CD4-positive, alpha-beta T cell treated with Interleukin-15 for 1 hour (primary cell): ENCODE results near the gene RCOR3.

Experiments
- DNase-seq: peaks from one replicate; pipeline ENCODE4 v3.0.0-alpha.2; 2020

Gene RCOR3

GRCh38 chr1:211326140-211326527 lies 67.0 kb downstream of the RCOR3 start:
- no peak for DNase-seq

DNA sequence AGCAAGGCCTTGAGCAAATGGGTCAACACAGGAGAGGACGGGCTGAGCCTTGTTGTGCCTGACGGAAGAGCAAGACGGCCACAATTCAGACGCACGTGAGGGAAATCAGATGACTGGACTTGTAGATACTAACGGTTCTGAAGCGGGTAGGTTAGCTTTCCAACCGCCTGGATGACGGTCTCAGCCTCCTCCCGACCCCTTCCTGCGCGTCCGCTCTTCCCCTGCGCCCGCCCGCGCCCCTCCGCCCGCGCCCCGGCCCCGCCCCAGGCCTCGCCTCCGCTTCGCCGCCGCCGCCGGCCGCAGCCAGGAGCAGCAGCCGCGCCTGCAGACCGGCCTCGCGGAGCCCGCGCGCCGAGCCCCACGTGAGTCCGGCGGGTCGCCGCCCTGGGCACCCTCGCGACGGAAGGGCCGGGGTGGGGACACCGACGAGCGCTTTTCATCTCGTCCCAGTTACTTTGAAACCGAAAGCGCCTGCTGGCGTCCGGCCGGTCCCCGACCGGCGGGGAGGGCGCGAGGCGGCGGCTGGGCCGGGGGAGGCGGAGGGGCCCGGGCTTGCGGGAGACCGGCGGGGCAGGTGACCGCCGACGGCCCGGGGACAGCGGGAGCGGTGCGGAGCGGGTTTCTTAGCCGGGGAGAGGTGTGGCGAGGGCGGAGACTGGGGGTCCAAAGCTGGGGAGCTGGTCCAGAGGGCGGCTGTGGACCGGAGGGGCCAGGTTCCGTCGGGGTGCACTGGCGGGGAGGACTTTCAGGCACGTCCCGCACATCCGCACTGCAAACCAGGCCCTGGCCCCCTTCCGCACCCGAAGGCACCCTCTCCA lies 67.6 kb downstream of the RCOR3 start, which contains the start of gene TRAF5:
Gene TRAF5 (plus strand): TSS at position 306 of the 818 bp plus-strand sequence. CDS start 26,407 bp downstream, outside the sequence.
- peak; percentile 41 for DNase-seq

DNA sequence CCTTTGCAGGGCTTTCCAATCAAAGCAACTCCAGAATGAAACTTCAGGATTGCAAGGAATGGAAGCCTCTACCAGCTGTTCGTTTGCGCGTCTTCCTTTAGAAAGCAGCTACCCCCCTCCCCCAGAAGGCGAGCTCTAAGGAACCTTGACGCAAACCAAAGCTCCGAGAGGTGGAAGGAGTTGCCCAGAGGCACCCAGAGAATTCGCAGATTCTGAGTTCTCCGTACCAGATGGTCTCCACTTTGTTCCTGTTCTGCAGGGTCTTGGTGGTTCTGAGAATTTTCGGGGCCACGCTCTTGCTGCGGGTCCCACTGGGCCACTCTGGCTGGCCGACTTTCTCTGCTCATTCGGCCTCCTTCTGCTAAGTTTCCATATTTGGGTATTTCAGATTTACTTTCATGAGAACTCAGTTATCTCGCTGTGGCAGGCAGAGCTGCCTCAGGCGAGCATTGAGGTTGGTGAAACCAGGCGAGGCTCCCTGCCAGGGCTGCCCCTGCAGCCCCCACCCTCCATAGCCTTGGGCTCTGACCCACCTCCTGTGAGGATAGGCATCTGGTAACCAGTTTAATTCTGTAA lies 68.3 kb downstream of the RCOR3 start:
- DNase-seq = no peak

DNA sequence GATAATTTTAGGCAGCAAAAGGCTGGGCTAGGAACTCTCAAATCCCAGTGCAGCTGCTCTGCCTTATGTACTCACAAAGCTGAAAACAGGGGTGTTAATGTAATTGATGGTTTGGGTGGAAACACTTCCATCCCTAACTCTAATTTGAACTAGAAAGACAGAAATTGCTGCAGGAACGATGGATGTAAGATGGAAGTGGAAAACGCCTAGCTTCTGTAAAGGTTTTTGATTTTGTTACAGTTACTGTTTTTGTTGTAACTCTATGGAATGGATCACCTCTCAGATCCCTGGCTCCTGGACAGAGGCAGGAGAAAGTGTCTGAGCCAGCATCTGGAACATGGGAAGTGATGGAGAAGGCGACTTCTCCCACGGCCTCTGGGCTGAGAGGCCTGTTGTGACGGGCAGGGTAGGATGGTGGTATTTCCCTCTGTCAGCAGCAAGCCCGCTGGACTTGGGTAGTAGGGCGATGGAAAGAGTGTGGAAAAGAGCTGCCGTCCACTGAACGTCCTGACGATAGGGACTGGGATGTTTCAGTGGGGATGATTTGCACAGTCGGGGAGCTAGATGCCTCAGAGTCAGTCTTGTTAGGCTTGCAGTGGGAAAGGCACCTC lies 69.0 kb downstream of the RCOR3 start:
- no peak for DNase-seq

GRCh38 chr1:211328866-211329475 lies 69.8 kb downstream of the RCOR3 start:
- DNase-seq = no peak

DNA sequence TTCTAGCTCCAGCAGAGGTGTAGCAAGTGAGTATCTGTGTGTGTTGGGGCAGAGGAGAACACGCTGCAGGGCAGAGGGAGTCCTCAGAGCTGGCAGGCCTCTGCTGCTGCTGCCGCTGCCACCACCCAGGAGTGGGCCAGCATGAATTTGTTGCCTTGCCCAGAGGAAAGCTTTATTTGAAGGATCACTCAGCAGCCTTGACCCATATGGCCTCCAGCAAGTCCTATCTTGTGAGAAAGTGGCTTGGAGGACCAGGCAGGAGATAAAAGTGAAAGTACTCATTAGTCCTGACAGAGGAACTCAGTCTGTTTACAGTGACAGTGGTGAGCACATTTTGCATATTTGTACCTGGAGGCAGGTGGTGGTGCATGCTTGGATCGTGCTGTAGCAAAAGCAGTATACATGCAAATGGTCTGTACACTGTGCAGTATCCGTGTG lies 70.6 kb downstream of the RCOR3 start:
- DNase-seq = peak; percentile 52

- no peak for DNase-seq
Measured at GRCh38 chr1:211330282-211330936, 71.2 kb downstream of the RCOR3 start.

DNA sequence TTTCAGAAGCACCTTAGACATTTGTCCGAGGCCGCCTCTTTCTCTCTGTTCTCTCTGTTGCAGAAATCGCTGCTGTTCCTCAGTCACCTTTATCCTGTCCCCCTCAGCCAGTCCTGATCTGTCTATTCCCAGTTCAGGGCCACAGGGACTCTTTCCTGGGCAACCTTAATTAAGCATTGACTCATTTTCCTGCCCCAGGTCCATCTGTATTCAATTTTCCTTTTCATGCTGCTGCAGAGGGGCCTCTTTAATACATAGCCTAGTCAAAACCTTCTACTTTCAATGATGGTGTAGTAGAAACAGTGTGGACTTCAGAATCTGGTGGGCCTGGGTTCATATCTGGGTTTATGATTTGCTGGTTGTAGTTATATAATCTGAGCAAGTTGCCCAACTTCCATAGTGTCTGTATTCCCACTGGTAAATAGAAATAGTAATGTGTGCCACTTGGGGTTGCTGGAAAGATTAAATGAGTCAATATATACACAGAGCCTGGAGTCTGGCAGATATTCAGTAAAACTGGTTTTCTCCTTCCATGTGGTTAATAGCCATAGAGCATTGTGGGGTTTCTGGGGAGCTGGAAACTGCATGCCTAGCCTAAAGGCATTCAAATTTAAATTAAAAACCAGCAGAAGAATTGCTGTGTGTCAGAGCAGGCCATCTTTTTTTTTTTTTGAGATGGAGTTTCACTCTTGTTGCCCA lies 72.0 kb downstream of the RCOR3 start:
- DNase-seq = no peak

GRCh38 chr1:211332036-211332616 lies 73.0 kb downstream of the RCOR3 start:
- DNase-seq = no peak

- no peak for DNase-seq
Measured at GRCh38 chr1:211332830-211333229, 73.7 kb downstream of the RCOR3 start.

DNA sequence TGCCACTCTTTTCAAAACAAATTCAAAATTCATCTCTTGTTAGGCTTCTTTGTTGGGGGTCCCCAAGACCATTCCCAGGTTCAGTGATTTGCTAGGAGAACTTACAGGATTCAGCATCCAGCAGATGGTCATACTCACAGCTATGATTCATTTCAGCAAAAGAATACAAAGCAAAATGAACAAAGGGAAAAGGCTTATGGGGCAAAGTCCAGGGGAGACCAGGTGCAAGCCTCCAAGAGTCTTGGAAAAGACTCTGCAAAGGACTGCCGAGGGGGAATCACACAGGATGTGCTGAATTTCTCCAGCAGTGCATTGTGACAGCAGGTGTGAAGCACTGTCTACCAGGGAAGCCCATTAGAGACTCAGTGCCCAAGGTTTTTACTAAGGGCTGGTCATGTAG lies 74.7 kb downstream of the RCOR3 start:
- no peak for DNase-seq

- no peak for DNase-seq
Measured at GRCh38 chr1:211334986-211335385, 75.8 kb downstream of the RCOR3 start.

- DNase-seq = peak; percentile 57
Measured at GRCh38 chr1:211335522-211336157, 76.5 kb downstream of the RCOR3 start.

DNA sequence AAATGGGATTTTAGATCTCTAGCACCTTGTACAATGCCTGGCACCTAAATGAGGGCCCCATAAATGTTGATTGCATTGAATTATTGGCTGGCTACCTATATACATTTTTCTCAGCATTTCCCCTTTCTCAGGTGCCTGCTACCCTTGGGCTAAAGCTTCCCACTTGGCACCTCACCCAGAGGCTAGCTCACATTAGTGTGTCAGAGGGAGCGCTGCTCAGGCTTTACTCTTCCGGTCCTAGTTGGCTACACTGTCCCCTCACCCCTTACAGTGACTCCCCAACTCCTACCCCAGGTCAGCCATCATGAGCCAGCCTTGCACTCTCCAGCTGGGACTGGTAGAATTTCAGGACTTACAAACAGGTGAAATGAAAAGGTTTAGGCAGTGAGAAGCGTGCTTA lies 77.0 kb downstream of the RCOR3 start:
- no peak for DNase-seq

DNA sequence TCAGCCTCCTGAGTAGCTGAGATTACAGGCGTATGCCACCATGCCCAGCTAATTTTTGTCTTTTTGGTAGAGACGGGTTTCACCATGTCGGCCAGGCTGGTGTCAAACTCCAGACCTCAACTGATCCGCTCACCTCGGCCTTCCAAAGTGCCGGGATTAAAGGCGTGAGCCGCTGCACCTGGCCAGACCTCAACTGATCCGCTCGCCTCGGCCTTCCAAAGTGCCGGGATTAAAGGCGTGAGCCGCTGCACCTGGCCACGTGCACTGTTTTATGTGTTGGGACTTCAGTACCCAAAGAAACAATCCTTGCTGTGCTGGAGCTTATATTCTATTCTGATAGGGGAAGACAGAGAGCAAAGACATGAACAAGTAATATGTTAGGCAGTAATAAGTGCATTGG lies 77.6 kb downstream of the RCOR3 start:
- no peak for DNase-seq

- no peak for DNase-seq
Measured at GRCh38 chr1:211337430-211338223, 78.5 kb downstream of the RCOR3 start.

- DNase-seq = no peak
Measured at GRCh38 chr1:211338224-211338620, 79.1 kb downstream of the RCOR3 start.

- DNase-seq = no peak
Measured at GRCh38 chr1:211339631-211340041, 80.5 kb downstream of the RCOR3 start.

DNA sequence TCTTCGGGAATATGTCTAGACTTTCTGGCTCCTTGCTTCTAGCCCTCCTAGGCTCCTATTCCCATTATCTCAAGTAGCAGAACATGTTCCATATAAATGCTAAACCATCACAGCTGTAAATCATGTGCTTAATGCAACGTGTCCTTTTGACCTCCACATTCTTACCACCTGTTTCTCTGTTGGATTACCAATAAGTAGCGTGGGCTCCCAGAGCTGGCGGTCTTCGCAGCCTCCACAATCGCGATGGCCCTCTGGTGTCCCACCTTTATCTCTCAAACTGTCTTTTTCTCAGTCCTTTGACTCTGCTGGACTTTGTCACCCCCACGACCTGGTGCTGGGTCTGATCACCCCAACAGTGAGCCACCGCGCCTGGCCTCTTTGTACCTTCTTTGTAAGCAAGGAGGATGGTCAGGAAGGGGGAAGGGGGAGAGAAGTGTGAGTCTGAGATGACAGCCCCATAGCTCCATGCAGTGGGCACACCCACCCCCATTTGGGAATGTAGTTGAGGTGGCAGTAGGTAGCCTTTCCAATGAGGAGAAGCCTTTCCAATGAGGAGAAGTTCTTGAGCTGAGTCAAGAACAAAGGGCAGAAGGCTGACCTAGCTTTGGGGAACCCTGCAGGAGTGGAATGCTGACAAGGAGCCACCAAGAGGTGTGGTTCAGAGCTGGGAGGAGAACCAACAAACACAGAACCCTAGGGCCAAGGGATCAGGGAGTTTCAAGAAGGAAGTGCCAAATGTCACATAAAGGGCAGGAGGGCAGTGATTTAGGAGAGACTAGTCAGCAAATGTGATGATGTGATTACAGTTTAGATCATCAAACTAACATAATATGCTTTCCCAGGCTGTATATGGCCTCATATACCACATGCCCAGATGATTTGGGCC lies 81.7 kb downstream of the RCOR3 start:
- no peak for DNase-seq

GRCh38 chr1:211341999-211342398 lies 82.8 kb downstream of the RCOR3 start:
- DNase-seq = no peak
